GM12801 (cell line): ENCODE data around the gene POTEB2.
"Not testable (repeated sequence)": the region's sequence is repeated elsewhere in the genome, so short reads cannot be mapped to it uniquely, and the experiment has no call there.

Source experiments
- CTCF ChIP-seq: IDR thresholded peaks from one replicate; pipeline ENCODE4 v1.5.1; 2011; ENCODE audit warnings: control low read depth; ENCODE audit not compliant: insufficient read length; ENCODE audit errors: extremely low read depth

POTEB2 gene

GRCh38 chr15:20866214-20866613 lies at the start of gene POTEB2:
Gene POTEB2, minus strand, starts transcription at chr15:20866314. Its CDS starts 33 bp downstream, at chr15:20866281.
- TF ChIP-seq CTCF: not testable (repeated sequence)
